Measurements from ENCODE around the gene XPC. TPM values are rescaled to one million over a fixed set of nuclear protein-coding genes. Genes with fewer than 3 reads are reported as not detected.

Gene XPC
- total RNA-seq, 6 experiments from 2014 or later, result 14.4 to 23.1 (median 20.0) TPM

DNA sequence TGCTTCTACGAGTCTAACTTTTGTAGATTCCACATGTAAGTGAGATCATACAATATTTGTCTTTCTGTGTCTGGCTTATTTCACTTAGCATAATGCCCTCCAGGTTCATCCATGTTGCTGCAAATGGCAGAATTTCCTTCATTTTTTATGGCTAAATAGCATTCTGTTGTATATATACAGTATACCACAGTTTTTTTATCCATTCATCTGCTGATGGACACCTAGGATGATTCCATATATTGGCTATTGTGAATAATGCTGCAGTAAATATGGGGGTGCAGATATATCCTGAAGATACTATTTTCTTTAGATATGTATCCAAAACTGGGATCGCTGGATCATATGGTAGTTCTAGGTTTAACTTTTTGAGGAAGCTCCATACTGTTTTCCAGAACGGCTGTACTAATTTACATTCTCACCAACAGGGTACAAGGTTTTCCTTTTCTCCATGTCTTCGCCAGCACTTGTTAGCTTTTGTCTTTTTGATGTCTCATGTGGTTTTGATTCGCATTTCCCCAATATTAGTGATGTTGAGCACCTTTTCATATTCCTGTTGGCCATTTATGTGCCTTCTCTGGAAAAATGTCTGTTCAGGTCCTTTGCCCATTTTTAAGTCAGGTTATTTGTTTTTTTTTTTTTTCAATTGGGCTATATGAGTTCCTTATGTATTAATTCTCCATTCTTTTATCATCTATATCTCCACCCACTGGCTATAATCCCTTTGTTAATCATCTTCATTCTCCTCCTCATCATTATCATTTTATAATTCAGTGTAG lies 80.6 kb downstream of the XPC start:
- intact Hi-C loops (cut with DNase I), result no loop called here
- DNase-seq (no peak), ATAC-seq (no peak)
- no peak for TF ChIP-seq POLR2A (IDR thresholded peaks at IDR 0.05)
- TF ChIP-seq, protein P1, sequence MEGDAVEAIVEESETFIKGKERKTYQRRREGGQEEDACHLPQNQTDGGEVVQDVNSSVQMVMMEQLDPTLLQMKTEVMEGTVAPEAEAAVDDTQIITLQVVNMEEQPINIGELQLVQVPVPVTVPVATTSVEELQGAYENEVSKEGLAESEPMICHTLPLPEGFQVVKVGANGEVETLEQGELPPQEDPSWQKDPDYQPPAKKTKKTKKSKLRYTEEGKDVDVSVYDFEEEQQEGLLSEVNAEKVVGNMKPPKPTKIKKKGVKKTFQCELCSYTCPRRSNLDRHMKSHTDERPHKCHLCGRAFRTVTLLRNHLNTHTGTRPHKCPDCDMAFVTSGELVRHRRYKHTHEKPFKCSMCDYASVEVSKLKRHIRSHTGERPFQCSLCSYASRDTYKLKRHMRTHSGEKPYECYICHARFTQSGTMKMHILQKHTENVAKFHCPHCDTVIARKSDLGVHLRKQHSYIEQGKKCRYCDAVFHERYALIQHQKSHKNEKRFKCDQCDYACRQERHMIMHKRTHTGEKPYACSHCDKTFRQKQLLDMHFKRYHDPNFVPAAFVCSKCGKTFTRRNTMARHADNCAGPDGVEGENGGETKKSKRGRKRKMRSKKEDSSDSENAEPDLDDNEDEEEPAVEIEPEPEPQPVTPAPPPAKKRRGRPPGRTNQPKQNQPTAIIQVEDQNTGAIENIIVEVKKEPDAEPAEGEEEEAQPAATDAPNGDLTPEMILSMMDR (IDR thresholded peaks at IDR 0.05), result no peak
- no peak overlapping the region for H3K27ac ChIP-seq
- H3K27me3 ChIP-seq, result no peaks in the 10 kb centered on the region
- no peaks in the 10 kb centered on the region for H3K36me3 ChIP-seq
- 75% methylated on average over 5 of the region's 5 CpGs for WGBS (ENCODE audit: insufficient coverage, low coverage, low lambda C conversion rate, missing lambda C conversion rate)
- H3K4me1 ChIP-seq, result no peaks in the 10 kb centered on the region
- H3K4me3 ChIP-seq, result no peak overlapping the region
- H3K9me3 ChIP-seq, result peaks cover 0 to 4% (median 0%) of the 10 kb centered on the region in 4 donors

DNA sequence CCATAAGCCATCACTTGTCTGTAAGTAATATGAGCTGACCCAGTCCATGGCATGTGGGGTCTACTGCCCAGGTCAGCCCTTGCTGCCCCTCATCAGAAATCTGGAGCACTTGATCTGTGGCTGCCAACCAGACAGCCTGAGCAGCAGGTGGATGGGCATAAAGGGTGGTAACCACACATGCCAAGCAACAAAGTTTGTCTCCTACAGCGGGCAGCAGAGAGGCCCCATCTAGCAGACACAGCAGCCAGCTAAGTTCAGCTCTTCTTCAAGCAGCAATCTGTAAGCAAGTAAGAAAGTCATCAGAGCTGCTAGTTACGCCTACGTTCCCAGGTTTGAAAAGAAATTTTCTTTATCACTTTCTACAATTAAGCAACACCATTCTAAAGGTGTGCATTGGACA lies 81.7 kb downstream of the XPC start:
- Histone ChIP-seq H3K4me3 (no peak overlapping the region), H3K36me3 (no peaks in the 10 kb centered on the region), H3K9me3 (peaks cover 0 to 4% (median 0%) of the 10 kb centered on the region in 4 donors), H3K27me3 (no peaks in the 10 kb centered on the region), H3K4me1 (no peaks in the 10 kb centered on the region), H3K27ac (no peak overlapping the region)
- 93% methylated on average over 2 of the region's 3 CpGs for WGBS (ENCODE audit: insufficient coverage, low coverage, low lambda C conversion rate, missing lambda C conversion rate)
- ATAC-seq, result no peak
- DNase-seq, result no peak
- TF ChIP-seq POLR2A (IDR thresholded peaks at IDR 0.05), result no peak
- TF ChIP-seq, protein P1 (IDR thresholded peaks at IDR 0.05), result no peak
- intact Hi-C loops (cut with DNase I), result no loop called here

Other genes with a start within 250 kb of the XPC start
- 10 to 100 TPM in 2 of 6 experiments, 1 to 10 TPM in 4; 6.2 to 13.5 (median 8.4) TPM for gene CHCHD4, start 53.7 kb downstream of the XPC start, total RNA-seq
- gene TMEM43, start 53.5 kb downstream of the XPC start, total RNA-seq, result 10 to 100 TPM in 5 of 6 experiments, 1 to 10 TPM in 1; 9.3 to 16.8 (median 14.6) TPM
- 1 to 10 TPM; 4.5 to 7.4 (median 6.1) TPM for gene LSM3, start 216 bp upstream of the XPC start, total RNA-seq
- 1 to 10 TPM; 1.5 to 8.2 (median 4.1) TPM for gene SLC6A6, start 224.0 kb upstream of the XPC start, total RNA-seq

All from right lobe of liver (tissue), 6 donors.